Gastrocnemius medialis (tissue), 4 donors: ENCODE data around the gene PLEKHG4. TPM values are rescaled to one million over a fixed set of nuclear protein-coding genes. Genes with fewer than 3 reads are reported as not detected.
A peak's percentile ranks its signal among the peaks of the same experiment; 100 is the strongest.

Source experiments
- ATAC-seq, 2 donors: fragments of 150-250 bp; one replicate each; pipeline ENCODE4 v1.9.1; 2016
- DNase-seq, 2 donors: peaks; one replicate each; pipeline ENCODE4 v3.0.0-alpha.2; 2019
- H3K27ac ChIP-seq, 4 donors: fragments of 200-600 bp; sonication (generic); 1 replicate in 1 of 4; 2 replicates in 3 of 4; pipeline ENCODE4 v1.5.1; 2016 to 2018; ENCODE audit warnings: mild to moderate bottlenecking in 2 of 4, moderate library complexity in 1 of 4
- H3K27me3 ChIP-seq, 3 donors: fragments of 200-600 bp; sonication (generic) in 2 of 3; 1 replicate in 1 of 3; 2 replicates in 2 of 3; pipeline versions ENCODE4 v1.5.1 to v1.6.0; 2016 to 2019; ENCODE audit warnings: mild to moderate bottlenecking in 1 of 3, moderate library complexity in 1 of 3
- H3K36me3 ChIP-seq, 2 donors: fragments of 200-600 bp; sonication (generic) in 1 of 2; one replicate each; pipeline ENCODE4 v1.5.1; 2017 to 2018
- H3K4me1 ChIP-seq, 2 donors: fragments of 200-600 bp; sonication (generic) in 1 of 2; one replicate each; pipeline ENCODE4 v1.5.1; 2016 to 2017; ENCODE audit warnings: mild to moderate bottlenecking in 2 of 2
- H3K4me3 ChIP-seq, 4 donors: fragments of 200-600 bp; sonication (generic) in 3 of 4; 1 replicate in 1 of 4; 2 replicates in 3 of 4; pipeline ENCODE4 v1.5.1; 2016 to 2019; ENCODE audit warnings: mild to moderate bottlenecking in 2 of 4
- H3K9me3 ChIP-seq, 3 donors: fragments of 200-600 bp; sonication (generic) in 2 of 3; 1 replicate in 1 of 3; 2 replicates in 2 of 3; pipeline ENCODE4 v1.5.1; 2016 to 2019
- CTCF ChIP-seq, 5 experiments: fragments of 450-650 bp in 3 of 5; fragments of 200-600 bp in 2 of 5; sonication (generic) in 2 of 5; IDR thresholded peaks in 4 of 5; conservative IDR thresholded peaks in 1 of 5; 1 replicate in 4 of 5; 2 replicates in 1 of 5; pipeline ENCODE4 v1.5.1; 2016 to 2019; ENCODE audit warnings: antibody characterized with exemption in 5 of 5, mild to moderate bottlenecking in 3 of 5, moderate library complexity in 3 of 5
- POLR2A ChIP-seq, 2 donors: fragments of 450-650 bp; IDR thresholded peaks; one replicate each; pipeline ENCODE4 v1.6.1; 2017; ENCODE audit warnings: antibody characterized with exemption in 2 of 2, mild to moderate bottlenecking in 2 of 2, moderate library complexity in 2 of 2
- in situ Hi-C, 4 donors: fragments of 200-750 bp; cut with MboI; loops; one replicate each; pipeline versions ENCODE4 v1.15.0 to v1.8.0; 2017; ENCODE audit warnings: low sequenced_read_pairs in 4 of 4
- intact Hi-C: fragments of 100-400 bp; cut with DNase I; formaldehyde crosslinking; loops from one replicate; pipeline ENCODE4 v1.15.1; 2023; ENCODE audit warnings: low total_unique reads
- total RNA-seq, 4 donors: library from RNA; depleted of rRNA; stranded (reverse); fragments of >200 nt; gene quantifications; one replicate each; pipeline versions ENCODE4 v1.1.0 to v1.2.3, GENCODE V29; 2016

The PLEKHG4 gene
- total RNA-seq, 4 donors from 2014 or later = 1.1 to 16.5 (median 2.6) TPM

- peak overlapping the region in 1 of 4 donors; percentile 48 for H3K27ac ChIP-seq
- no peaks in the 10 kb centered on the region for H3K27me3 ChIP-seq
- ATAC-seq (no peak), DNase-seq (no peak)
- no peak overlapping the region for H3K4me3 ChIP-seq
- no peak for TF ChIP-seq POLR2A (IDR thresholded peaks at IDR 0.05)
- TF ChIP-seq CTCF (IDR thresholded peaks at IDR 0.05 in 4 of 5, conservative IDR thresholded peaks at IDR 0.05 in 1 of 5) = no peak
- no peaks in the 10 kb centered on the region for H3K9me3 ChIP-seq
- H3K4me1 ChIP-seq = peaks cover 2 to 5% of the 10 kb centered on the region in 2 donors
- H3K36me3 ChIP-seq = peaks cover 0 to 95% of the 10 kb centered on the region in 2 donors
- in situ Hi-C loops = no loop called here
- intact Hi-C loops = no loop called here
These were observed 45.7 kb upstream of the PLEKHG4 start for GRCh38 chr16:67233596-67233995.

GRCh38 chr16:67234180-67234597 is 45.1 kb upstream of the PLEKHG4 start:
- H3K4me3 ChIP-seq = no peak overlapping the region
- H3K36me3 ChIP-seq = peaks cover 0 to 95% of the 10 kb centered on the region in 2 donors
- ATAC-seq (no peak), DNase-seq (no peak)
- intact Hi-C loops (no loop called here), in situ Hi-C loops (no loop called here)
- H3K4me1 ChIP-seq = peaks cover 8 to 11% of the 10 kb centered on the region in 2 donors
- H3K9me3 ChIP-seq = no peaks in the 10 kb centered on the region
- H3K27me3 ChIP-seq = no peaks in the 10 kb centered on the region
- H3K27ac ChIP-seq = peak overlapping the region in 2 of 4 donors; percentile 30 to 48
- no peak for TF ChIP-seq POLR2A (IDR thresholded peaks at IDR 0.05)
- TF ChIP-seq CTCF (IDR thresholded peaks at IDR 0.05 in 4 of 5, conservative IDR thresholded peaks at IDR 0.05 in 1 of 5) = no peak

- no peaks in the 10 kb centered on the region for H3K9me3 ChIP-seq
- H3K27ac ChIP-seq = peak overlapping the region; percentile 18 to 99 (median 95)
- peaks cover 26 to 28% of the 10 kb centered on the region in 2 donors for H3K4me1 ChIP-seq
- ATAC-seq (no peak), DNase-seq (no peak)
- intact Hi-C loops (no loop called here), in situ Hi-C loops (no loop called here)
- H3K27me3 ChIP-seq = no peaks in the 10 kb centered on the region
- no peak overlapping the region for H3K4me3 ChIP-seq
- TF ChIP-seq CTCF (IDR thresholded peaks at IDR 0.05 in 4 of 5, conservative IDR thresholded peaks at IDR 0.05 in 1 of 5) (no peak), POLR2A (IDR thresholded peaks at IDR 0.05) (no peak)
- peaks cover 0 to 82% of the 10 kb centered on the region in 2 donors for H3K36me3 ChIP-seq
These were observed 43.3 kb upstream of the PLEKHG4 start for GRCh38 chr16:67235816-67236562.

GRCh38 chr16:67236563-67237395 is 42.6 kb upstream of the PLEKHG4 start:
- DNase-seq (peak; percentile 43 to 82), ATAC-seq (peak in 1 of 2 donors; percentile 18)
- Histone ChIP-seq H3K27ac (peak overlapping the region; percentile 94 to 99 (median 98)), H3K27me3 (no peaks in the 10 kb centered on the region), H3K4me3 (no peak overlapping the region), H3K36me3 (peaks cover 0 to 74% of the 10 kb centered on the region in 2 donors), H3K4me1 (peaks cover 34 to 35% of the 10 kb centered on the region in 2 donors), H3K9me3 (no peaks in the 10 kb centered on the region)
- intact Hi-C loops (no loop called here), in situ Hi-C loops (no loop called here)
- TF ChIP-seq CTCF (IDR thresholded peaks at IDR 0.05 in 4 of 5, conservative IDR thresholded peaks at IDR 0.05 in 1 of 5) (no peak), POLR2A (IDR thresholded peaks at IDR 0.05) (no peak)
